HPDE6-E6E7 (cell line): Measurements from ENCODE around the gene TMEM190.
"Not testable (repeated sequence)": the region's sequence is repeated elsewhere in the genome, so short reads cannot be mapped to it uniquely, and the experiment has no call there.

Experiments
- DNase-seq: peaks from one replicate; pipeline ENCODE4 v3.0.0; 2011; ENCODE audit warnings: missing footprints; ENCODE audit errors: extremely low spot score

Gene TMEM190

DNA sequence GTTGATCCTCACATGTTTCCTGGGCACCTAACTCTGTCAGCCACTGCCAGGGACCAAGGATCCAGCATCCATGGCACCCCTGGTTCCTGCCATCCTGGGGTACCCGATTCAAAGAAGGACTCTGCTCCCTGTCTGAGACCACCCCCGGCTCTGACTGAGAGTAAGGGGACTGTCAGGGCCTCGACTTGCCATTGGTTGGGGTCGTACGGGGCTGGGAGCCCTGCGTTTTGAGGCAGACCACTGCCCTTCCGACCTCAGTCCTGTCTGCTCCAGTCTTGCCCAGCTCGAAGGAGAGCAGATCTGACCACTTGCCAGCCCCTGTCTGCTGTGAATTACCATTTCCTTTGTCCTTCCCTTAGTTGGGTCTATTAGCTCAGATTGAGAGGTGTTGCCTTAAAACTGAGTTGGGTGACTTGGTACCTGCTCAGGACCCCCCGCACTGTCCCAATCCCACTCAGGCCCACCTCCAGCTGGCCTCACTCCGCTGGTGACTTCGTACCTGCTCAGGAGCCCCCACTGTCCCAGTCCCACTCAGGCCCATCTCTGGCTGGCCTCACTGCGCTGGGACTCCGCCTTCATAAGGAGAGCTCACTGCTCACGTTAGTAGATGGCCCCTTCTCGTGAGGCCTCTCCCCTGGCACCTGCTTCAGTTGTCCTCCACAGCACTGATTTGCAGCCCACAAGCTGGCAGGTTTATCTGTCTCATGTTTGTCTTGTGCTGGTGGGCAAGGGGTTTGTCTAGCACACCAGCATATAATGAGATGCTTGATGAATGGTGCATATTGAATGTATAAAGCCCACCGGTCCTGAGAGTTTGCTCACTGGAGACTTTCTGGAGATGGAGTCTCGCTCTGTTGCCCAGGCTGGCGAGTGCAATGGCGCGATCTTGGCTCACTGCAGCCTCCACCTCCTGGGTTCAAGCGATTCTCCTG, 13.0 kb downstream of the TMEM190 start:
- DNase-seq = no peak

GRCh38 chr19:55390461-55390880, 13.8 kb downstream of the TMEM190 start:
- DNase-seq = no peak

DNA sequence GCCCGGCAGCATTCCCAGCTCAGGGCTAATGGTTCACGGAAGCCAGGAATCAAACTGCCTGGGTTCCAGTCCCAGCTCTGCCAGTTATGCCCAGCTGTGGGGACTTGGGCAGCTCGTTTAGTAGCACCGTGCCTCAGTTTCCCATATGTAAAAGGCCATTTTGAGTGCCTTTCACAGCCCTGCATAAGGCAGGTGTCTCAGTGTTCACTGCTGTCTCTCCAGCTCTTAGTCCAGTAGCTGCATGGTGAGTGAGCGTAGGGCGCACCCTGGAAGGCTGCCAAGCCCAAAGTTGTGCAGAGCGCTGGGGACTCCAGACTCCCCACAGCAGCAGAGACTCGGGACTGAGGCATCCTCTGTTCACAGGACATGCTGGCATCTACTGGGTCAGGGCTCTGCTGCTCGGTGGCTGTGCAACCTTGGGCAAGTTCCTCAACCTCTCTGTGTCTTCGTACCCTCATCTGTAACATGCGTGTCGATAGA, 14.6 kb downstream of the TMEM190 start:
- no peak for DNase-seq

- no peak for DNase-seq
These were observed 15.3 kb downstream of the TMEM190 start for GRCh38 chr19:55391702-55392615.

- DNase-seq = no peak
These were observed 16.5 kb downstream of the TMEM190 start for GRCh38 chr19:55392820-55393761.

DNA sequence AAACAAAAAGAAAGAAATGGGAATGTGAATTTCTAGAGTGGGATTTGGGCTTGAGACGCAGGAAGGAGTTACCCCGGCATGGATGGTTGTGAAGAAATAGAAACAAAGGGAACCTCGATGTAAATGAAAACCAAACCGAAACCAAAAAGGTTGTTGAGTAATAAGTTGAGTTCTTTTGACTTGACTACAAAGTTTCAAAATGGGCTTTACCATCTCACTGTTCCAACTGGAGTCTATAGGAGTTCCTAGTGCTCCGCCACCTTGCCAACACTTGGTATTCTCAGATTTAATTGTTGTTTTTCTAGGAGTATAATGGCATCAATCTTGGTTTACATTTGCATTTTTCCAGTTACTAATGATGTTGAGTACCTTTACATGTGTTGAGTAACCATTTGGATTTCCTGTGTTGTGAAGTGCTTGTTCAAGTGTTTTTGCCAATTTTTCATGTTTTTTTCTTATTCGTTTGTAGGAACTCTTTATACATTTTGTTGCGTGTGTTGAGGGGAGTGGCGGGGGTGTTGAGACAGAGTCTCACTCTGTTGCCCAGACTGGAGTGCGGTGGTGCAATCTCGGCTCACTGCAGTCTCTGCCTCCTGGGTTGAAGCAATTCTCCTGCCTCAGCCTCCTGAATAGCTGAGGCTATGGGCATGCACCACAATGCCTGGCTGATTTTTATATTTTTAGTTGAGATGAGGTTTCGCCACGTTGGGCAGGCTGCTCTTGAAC, 21.7 kb downstream of the TMEM190 start:
- DNase-seq = no peak

DNA sequence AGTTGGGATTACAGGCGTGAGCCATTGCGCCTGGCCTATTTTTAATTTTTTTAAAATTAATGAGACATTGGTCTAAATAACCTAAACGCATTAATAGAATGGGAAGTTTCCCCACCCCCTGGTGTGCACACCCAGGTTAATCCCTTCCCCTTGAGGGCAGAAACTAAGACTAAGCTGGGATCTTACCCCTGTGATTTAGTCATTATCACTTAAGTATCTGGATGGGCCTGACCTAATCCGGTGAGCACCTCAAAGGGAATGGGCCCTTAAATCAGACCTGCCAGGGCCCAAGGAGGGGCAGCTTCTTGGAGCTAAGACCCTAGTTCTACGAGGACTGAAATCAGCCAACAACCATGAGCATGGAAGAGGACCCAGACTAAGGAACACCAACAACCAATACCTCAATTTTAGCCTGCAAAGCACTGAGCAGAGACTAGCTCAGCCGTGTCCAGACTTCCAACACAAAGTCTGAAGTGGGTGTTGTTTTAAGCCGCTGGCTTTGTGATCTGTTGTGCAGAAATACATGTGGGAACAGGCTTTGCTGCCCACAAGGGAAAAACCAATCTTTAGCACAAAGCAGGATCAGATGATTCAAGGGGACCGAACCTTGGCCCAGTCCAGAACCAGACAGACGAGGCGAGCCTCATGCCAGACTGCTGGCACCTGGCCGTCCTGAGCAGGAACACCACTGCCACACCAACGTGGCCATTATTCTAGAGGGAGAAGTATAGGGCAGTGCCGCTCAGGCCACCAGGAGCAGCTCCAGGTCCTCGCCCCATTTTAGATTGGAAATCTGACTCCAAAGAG, 23.9 kb downstream of the TMEM190 start:
- no peak for DNase-seq

DNA sequence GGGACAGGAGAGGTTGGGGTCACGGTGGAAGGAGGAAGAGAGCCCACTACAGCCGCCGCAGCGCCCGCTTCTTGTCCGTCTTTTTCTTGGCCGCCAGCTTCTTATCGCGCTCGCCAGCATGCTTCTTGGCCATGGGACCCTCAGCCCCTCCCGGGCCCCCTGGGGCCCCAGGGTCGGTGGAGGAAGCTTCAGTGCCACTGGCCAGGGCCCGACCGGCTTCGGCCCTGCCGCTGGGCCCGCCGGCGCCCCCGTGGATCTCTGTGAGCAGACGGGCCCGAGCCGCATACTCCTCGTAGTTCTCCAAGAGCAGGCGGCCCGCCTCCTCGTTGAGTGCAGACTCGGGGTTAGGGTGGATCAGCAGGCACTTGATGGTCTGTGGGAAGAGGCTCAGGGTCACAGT, 24.8 kb downstream of the TMEM190 start:
- DNase-seq = not testable (repeated sequence)

DNA sequence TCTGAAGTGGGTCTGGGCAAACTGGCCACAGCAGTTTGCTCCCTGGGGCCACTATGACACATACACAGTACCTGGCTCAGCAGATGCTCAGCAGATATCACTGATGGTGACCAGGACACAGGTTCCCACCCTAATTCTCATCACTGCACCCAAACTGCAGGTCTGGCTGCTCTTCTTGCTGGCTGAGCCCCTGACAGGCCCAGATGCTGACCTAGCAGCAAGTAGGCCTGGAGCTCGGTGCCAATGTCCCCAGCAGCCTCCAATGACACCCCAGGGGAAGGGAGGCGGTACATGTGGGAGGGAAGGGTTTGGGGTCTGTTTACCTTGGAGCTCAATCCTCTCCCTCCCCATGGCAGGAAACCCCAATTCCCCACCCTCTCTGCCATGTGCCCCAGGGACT, 25.9 kb downstream of the TMEM190 start:
- DNase-seq = no peak

DNA sequence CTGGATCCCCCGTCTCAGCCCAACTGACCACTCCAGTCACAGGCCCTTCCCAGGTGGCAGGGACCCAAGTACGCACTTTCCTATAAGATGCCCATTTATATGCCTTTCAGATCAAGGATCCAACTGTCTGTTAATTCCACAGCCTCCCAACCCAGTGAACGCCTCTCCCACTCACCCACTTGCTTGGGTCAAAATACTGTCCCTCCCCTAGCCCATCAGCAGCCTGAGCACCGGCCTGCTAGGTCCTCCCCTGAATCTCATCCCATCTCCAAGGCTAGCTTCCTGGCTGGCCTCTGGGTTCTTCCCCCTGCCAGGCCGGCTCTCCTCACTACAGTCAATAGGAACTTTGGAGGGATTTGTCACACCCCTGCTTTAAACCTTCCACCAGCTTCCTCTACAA, 29.0 kb downstream of the TMEM190 start:
- DNase-seq = no peak

DNA sequence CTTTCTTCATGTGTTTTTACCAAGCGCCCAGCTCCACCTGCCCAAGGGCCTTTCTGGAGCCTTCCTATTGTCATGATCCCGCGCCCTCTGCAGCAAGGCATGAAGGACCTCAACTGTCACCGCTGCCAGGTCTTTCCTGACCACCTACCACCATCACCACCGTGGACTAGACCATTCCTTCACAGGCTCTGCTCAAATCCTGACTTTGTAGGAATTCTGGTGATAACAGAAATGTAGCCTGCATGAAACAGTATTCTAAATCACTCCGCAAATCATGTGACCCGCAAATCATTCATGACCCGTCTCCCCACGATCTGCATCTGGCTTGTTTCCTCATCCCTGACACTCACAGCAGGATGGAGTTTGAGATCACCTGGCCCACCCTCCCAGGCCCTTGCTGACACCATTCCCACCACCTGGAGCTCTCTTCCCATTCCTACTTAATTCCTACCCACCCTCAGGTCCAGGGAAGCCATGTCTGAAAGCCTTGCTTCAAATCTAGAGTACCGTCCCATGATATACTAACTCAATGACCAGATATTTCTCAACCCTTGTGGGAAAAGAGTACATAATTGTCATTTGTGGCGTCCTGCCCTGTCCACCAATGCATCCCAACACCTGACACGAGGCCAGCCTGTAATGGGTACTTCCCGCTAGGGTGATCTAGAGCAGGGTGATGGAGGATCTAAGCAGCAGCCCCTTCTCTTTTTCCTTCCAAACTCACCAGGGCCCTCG, 29.6 kb downstream of the TMEM190 start:
- DNase-seq = no peak

DNA sequence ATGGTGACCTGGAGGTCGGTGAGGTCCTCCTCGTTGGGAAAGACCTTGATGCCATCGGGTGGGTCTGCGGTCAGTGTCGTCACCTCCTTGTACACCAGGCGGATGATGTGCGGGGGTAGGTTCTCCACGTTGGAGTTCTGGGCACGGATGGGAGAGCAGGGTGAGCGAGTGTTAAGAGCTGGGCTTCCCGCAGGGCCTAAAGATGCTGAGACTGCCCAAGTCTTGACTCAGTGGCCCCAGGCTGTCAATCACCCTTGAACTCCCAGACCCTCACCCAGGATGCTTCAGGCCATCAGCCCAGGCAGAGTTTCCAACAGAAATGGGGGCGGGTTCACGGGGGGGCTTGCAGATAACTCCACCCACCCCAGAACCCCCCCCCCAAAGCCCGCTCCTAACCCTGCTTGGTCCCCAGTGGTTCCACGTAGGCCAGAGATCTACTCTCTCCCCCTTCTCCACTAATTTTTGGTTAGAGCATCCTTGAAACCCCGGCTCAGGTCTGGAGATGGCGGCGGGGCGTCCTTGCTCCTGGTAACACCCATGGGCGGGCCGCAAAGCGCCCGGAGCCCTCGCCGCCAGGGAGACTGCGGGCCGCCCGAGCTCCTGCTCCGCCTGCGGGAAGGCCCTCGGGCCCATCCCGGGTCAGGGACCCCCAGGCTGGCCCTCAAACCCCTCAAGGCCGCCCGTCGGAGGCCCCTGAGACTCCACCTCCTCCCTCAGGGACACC, 30.4 kb downstream of the TMEM190 start:
- peak; percentile 25 for DNase-seq

GRCh38 chr19:55407550-55407799, 30.8 kb downstream of the TMEM190 start, which contains the start of gene UBE2S:
UBE2S (minus strand) TSS chr19:55407788; CDS start chr19:55407589, 199 bp downstream.
- DNase-seq = not testable (repeated sequence)

DNA sequence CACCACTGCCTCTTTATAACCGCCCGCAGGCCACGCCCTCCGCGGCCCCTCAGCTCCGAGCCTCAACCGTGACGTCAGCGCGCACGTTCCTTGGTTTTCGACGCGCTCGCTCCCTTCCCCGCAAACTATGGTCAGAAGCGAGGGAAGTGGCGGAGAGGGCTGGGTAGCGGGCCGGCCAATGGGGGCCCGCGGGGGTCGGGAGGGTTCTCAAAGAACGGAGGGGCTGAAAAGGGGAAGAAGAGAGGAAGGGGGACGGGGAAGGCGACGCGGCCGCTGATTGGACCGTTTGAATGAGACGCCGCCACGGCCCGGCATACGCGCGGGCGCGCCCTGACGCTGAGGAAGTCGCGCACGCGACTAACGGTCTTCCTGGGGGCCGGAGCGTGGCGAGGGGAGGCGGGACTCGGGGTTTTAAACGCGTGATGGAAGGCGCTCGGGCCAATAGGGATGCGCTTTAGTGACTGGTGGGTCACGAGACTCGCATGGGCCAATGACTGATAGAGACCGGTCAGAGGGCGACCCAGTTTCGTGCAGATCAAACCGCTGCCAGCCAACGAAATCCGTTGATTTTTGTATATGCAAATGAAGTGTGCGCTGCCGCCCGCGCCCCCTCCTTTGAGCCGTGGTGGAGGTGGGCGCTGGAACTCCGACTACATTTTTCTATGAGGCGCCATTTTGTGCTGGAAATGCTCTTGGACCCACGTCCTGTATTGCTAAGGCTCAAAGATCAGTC, 31.3 kb downstream of the TMEM190 start:
- DNase-seq = peak; percentile 100

GRCh38 chr19:55408533-55408872, 31.9 kb downstream of the TMEM190 start:
- no peak for DNase-seq

DNA sequence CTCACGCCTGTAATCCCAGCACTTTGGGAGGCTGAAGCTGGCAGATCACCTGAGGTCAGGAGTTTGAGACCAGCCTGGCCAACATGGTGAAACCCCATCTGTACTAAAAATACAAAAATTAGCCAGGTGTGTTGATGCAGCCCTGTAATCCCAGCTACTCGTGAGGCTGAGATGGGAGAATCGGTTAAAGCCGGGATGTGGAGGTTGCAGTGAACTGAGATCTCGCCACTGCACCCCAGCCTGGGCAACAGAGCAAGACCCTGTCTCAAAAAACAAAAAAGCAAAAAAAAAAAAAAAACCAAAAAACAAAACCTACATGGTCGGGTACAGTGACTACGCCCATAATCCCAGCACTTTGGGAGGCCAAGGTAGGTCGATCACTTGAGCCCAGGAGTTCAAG, 32.6 kb downstream of the TMEM190 start:
- DNase-seq = not testable (repeated sequence)

- no peak for DNase-seq
These were observed 33.5 kb downstream of the TMEM190 start for GRCh38 chr19:55410168-55410567.

DNA sequence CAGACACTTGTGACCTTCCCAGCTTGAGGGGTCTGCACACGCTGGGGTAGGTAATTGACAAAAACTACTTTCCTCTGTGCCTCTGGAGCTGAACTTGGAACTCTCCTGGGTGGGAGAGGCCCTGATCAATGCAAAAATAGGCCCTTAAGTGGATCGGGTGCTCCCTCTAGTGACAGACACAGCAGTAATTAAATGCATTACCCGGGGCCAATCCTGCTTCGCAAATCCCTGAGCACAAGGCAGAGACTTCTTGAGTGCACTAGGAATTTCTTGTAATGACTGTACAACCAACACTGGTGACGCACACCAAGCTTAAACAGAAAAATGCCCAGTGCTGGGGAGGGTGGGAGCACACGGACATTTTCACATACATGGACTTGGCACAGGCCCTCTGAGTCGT, 41.6 kb downstream of the TMEM190 start:
- peak; percentile 62 for DNase-seq
